NCI-H748 (cell line): ENCODE results near the gene ACP1.
"Not testable (repeated sequence)": the region's sequence is repeated elsewhere in the genome, so short reads cannot be mapped to it uniquely, and the experiment has no call there.

ENCODE experiments used
- DNase-seq: peaks from one replicate; lab custom pipeline; 2025; ENCODE audit not compliant: unreplicated experiment; lab: John Stamatoyannopoulos, UW

Gene ACP1

DNA sequence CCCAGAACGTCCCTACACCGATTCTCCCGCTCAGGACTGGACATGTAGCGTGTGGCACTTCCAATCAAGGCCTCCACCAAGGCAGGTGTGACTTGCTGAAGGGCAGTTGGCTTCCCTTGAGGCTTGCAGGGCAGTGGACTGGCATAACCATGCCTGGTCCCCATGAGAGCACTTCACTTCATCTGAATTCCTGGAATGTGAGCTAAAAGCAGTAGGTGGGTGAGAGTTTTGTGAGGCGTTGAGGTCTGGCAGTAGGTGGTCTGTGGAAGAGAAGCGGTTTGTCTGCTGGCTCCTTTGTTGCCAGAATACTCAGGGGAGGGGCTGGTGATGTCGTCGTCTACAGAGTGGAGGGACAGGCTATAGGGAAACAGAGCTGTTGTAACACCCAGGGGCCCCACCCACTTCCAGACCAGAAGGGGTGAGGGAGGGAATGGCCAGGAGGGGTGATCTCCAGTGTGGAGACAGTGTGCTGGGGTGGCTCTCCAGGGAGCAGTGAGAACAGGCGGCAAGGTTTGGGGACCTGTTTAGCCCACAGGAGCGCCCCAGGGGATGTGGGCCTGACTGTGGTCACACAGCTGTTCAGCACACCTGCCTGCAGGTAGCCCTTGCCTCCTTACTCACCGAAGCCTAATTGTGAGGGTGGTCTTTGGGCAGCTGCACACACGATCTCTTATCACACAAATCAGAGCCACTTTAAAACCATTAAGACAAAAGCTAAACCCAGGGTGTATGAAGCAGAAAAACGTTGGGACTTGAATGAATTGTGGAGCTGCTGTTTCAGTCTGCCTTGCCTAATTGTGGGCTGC is 44.6 kb downstream of the ACP1 start:
- peak; percentile 31 for DNase-seq

DNA sequence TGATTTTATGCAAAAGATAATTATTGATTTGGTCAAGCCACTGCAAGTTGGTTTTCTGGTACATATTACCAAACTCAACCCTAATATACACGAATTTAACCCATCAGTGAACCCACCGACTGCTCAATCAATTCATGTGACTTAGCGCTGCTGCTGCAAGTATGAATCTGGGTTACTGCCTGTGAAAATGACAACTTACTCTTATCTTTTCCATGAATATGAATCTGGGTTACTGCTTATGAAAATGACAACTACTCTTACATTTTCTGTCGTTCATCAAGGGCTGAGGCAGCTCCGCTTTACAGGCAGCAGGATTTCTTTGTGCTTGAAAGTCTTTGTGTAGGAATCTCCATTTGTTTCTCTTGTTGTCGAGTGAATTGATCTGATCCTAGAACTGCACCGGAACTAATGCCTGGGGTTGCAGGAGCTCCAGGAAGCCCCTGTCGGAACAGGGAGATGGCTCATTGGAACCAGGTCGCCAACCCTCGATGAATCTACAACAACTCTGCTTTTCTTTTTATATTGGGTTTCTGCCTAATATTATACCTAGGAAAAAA is 45.3 kb downstream of the ACP1 start:
- no peak for DNase-seq

DNA sequence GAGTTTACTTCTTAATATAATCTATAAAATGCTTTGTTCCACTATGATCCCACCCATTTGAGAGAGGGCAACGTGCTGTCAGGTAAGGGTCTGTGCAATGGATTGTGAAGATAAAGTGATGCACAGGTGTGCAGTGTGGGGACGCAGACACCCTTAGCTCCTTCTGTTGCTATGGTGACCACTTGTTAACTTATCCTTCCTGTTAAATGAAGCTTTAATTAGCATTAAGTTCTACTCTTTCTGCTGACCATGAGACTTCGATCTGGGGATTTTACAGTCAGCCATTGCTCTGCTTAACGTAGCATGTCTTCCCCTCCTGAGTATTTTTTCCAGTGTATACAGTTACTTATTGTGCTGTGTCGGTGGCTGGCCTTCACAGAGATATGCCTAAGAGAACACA is 46.2 kb downstream of the ACP1 start:
- peak; percentile 39 for DNase-seq

DNA sequence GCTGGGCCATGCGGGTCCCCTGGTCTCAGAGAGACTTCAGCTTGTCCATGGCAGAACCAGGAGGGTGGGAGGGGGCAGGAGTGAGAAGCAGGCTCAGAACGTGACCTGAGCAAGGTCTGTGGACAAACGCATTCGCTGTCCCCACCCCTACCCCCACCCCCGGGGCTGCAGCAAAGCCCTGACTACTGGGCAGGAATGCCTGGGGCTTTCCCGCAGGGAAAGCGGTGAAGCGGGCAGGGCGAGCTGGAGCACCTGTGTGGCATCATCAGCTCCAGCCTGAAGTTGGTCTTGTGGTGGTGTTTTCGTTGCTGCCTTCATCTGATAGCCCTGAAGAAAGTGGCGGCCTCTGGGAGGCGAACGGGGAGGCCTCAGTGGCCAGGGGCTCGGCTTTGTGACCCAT is 49.2 kb downstream of the ACP1 start:
- DNase-seq: no peak

DNA sequence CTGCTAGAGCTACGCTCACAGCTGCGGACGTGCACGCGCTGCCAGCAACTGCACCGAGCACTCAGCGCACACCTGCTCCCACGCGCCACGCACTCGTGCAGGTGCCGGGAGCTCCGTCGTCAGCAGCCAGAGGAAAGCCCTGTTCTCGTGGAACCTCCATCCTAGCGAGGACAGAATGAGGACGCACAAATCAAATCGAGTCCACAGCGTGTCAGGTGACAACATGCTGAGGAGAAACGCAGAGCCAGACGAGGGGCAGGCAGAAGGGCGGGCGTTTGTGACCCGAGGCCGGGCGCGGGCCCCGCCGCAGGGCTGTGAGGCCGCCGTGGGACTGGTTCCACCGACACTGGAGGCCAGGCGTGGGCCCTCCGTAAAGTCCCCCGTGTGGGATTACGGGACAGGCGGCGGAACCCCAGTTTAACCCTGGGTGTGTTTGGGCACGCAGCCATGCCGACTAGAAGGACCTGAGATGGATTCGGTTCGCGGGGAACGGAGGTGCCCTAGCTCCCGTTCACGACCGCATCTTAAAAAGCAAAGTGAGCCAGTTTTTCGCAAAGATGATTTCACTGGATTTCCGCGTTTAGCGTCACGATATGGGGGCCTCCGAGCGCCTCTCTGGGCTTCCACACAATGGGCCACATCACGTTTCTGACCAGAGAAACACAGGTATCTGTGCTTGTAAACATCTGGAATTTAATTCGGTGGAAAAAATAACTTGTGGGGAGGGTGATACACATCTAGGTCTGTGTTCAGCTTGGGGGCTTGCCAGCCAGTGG is 50.0 kb downstream of the ACP1 start:
- no peak for DNase-seq

DNA sequence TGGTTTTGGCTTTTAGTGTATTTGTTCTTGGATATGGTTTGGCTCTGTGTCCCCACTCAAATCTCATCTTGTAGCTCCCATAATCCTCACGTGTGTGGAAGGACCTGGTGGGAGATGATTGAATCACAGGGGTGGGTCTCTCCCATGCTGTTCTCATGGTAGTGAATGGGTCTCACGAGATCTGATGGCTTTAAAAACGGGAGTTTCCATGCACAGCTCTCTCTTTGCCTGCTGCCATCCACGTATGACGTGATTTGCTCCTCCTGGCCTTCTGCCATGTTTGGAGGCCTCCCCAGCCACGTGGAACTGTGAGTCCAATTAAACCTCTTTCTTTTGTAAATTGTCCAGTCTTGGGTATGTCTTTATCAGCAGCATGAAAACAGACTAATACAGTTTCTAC is 51.2 kb downstream of the ACP1 start:
- not testable (repeated sequence) for DNase-seq

DNA sequence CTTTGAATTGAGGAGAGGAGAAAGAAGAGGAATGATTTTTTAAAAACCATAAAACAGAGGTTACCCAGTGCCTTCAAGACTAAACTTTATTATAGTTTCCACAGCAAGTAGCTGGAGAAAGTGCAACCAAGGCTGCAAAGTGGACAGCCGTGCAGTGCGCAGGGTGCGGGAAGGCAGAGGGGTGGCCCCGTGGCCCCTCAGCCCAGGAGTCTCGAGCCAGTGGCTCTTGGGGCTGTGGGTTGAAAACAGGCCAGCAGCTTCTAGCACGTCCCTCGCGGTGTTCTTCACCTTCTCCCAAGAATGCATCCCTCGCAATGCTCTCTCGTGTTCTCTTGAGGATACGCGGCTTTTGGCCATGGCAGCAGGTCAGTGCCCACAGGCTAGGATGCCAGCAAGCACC is 51.6 kb downstream of the ACP1 start:
- DNase-seq: no peak

DNA sequence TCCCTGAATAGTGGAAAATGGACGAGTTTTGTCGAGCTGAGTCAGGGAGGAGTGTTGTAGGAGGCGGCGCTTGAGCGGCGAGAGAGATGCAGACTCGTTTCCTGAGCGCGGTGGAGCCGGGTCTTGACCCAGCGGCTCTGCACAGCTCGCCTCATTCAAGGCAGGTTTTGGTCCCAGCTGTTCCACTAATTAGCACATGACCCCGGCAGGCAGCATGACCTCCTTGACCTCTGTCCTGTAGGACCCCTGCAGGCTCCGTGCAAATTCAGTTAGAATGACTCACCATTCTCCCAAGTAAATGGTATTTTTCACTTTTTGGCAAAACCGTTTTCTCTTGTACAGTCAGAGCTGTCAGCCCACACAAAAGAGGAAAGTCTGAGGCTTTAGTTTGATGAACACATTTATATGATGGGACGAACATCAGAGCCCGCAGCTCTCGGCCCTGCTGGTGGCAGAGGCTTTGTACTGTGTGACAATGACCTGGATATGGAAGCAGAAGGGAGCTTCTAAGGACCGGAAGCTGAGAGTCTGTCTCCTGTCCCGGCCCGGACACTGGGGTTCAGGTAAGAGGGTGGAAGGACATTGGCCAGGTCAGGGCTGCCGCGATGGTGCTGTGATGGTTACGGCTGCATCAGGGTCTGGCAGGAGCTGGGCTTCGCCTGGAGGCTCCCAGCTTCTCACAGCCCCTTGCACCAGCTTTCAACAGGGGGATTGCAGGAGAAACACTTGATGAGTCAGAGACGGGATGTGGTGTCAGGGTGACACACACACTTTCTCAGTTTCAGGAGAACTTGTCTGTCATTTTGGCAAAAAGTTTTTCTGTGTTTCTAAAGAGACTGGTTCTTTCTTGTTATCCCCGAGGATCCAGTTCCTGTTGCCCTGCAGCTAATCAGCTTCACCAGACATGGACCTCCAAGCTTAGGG is 53.0 kb downstream of the ACP1 start:
- DNase-seq: no peak

DNA sequence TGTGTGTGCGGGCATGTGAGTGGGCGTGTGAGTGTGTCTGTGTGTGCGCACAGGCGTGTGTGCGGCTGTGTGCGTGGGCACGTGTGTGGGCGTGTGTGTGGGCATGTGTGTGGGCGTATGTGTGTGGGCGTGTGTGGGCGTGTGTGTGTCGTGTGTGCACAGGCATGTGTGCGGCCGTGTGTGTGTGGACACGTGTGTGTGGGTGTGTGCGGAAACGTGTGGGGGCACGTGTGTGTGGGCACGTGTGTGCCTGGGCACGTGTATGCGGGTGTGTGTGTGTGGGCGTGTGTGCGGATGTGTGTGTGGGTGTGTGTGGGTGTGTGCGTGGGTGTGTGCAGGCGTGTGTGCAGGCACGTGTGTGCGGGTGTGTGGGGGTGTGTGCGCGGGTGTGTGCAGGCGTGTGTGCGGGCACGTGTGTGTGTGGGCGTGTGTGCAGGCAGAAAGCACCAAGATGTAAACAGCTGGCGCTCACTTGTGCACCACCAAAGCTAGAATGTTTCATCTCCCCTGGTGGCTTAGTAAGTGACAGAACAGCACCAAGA is 54.4 kb downstream of the ACP1 start:
- no peak for DNase-seq

DNA sequence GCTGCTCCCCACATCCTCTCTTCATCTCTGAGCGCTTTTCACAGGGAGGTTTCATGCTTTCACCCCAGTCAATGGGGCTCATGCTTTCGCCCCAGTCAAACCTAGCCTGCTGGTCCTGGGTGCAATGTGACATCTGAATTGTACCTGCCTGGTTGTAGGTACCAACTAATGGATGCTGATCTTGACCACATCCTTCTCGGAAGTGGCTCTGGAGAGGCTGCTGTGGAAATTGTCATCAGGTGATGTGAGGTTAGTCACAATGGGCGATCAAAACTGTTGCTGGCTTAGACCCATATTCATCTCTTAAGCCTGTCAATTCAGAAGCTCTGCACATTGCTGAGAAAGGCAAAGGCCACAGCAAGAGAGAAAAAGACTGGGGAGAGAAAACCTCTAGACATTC is 55.8 kb downstream of the ACP1 start:
- no peak for DNase-seq

DNA sequence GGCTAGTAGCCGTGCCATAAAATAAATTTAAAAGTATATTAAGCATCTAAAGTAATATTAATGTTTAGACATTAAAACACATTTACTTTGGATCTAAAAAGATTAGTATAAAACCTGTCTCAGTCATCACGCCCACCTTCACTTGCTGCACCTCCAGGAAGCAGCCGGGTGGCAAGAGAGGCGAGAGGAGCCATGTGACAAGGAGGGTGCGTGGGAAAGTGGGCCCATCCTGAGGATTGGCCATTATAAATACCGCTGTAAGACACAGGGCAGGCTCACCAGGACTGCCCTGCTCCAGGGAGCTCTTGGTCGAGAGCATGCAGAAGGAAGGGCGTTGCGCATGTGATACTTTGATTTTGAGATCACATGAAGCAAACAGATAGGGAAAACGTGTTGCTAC is 57.6 kb downstream of the ACP1 start:
- DNase-seq: no peak

DNA sequence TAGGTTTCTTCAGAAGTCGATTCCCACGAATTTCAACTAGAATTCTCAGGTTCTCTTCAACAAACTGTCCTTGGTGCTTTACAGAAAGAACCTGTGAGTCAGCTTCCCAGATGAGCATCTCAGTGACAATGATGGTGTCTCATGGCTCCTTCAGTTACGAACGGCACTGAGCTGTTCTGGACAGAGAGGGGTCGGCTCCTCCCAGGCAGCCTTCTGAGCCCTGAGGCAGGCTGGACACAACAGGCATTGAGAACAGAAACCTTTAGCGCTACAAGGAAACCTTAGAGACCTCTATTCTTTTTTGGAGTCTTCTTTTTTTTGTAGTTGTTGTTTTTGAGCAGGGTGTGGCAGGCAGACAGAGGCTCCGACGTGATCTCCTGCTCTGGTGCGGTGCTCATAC is 58.3 kb downstream of the ACP1 start:
- no peak for DNase-seq
